Sigmoid colon (tissue), 7 donors: ENCODE measurements around the gene TSSK2. TPM values are rescaled to one million over a fixed set of nuclear protein-coding genes. Genes with fewer than 3 reads are reported as not detected.
A peak's percentile ranks its signal among the peaks of the same experiment; 100 is the strongest.

ENCODE experiments used
- DNase-seq: peaks from one replicate; pipeline ENCODE4 v3.0.0-alpha.2; 2019
- H3K27ac ChIP-seq, 4 donors: fragments of 200-600 bp; sonication (generic); one replicate each; pipeline ENCODE4 v1.5.1; 2016 to 2019; ENCODE audit warnings: mild to moderate bottlenecking in 1 of 4
- H3K27me3 ChIP-seq, 3 donors: fragments of 200-600 bp; sonication (generic); one replicate each; pipeline ENCODE4 v1.5.1; 2019; ENCODE audit warnings: mild to moderate bottlenecking in 1 of 3
- H3K36me3 ChIP-seq, 4 donors: fragments of 200-600 bp; sonication (generic); one replicate each; pipeline ENCODE4 v1.5.1; 2016 to 2019
- H3K4me1 ChIP-seq, 4 donors: fragments of 200-600 bp; sonication (generic); one replicate each; pipeline ENCODE4 v1.5.1; 2017 to 2019
- H3K4me3 ChIP-seq, 4 donors: fragments of 200-600 bp; sonication (generic); one replicate each; pipeline ENCODE4 v1.5.1; 2017 to 2019; ENCODE audit warnings: mild to moderate bottlenecking in 2 of 4, moderate library complexity in 1 of 4
- H3K9me3 ChIP-seq, 4 donors: fragments of 200-600 bp in 3 of 4; sonication (generic) in 3 of 4; one replicate each; pipeline versions ENCODE4 v1.5.1 to v1.6.1; 2013 to 2019
- CTCF ChIP-seq, 4 experiments: fragments of 450-650 bp in 3 of 4; fragments of 200-600 bp in 1 of 4; IDR thresholded peaks; one replicate each; pipeline ENCODE4 v1.5.1; 2016 to 2019; ENCODE audit warnings: antibody characterized with exemption in 4 of 4, mild to moderate bottlenecking in 3 of 4, moderate library complexity in 2 of 4
- EP300 ChIP-seq, 4 donors: sonication (generic); formaldehyde crosslinking; IDR thresholded peaks; one replicate each; pipeline ENCODE4 v1.6.1; 2017; ENCODE audit warnings: antibody characterized with exemption in 4 of 4
- POLR2A ChIP-seq, 2 donors: fragments of 450-650 bp; IDR thresholded peaks; one replicate each; pipeline ENCODE4 v1.6.1; 2016; ENCODE audit warnings: antibody characterized with exemption in 2 of 2, mild to moderate bottlenecking in 2 of 2, moderate library complexity in 2 of 2
- POLR2AphosphoS5 ChIP-seq, 4 donors: sonication (generic); formaldehyde crosslinking; IDR thresholded peaks; one replicate each; pipeline ENCODE4 v1.6.1; 2017; ENCODE audit warnings: antibody characterized with exemption in 4 of 4
- WGBS, 2 donors: extraction: QIAGEN DNeasy Blood & Tissue Kit; methylation state at CpG; one replicate each; pipeline ENCODE4 v1.1.7; 2013; 5-methylcytosine and 5-hydroxymethylcytosine counted together
- intact Hi-C: fragments of 100-400 bp; cut with DNase I; formaldehyde crosslinking; loops from one replicate; pipeline ENCODE4 v1.15.1; 2023
- polyA plus RNA-seq, 3 donors: library from polyadenylated mRNA; stranded (reverse); fragments of 200-250 nt; gene quantifications; one replicate each; pipeline ENCODE4 v1.2.3, GENCODE V29; 2013
- total RNA-seq, 4 donors: library from RNA; depleted of rRNA; stranded (reverse); fragments of >200 nt; gene quantifications; one replicate each; pipeline ENCODE4 v1.1.0, GENCODE V29; 2016
- donor health status: healthy with polysubstance abuse.
- donor health status: Bipolar disorder and iron deficiency.
- donor health status: healthy.

The TSSK2 gene
- total and polyA plus RNA-seq, 7 donors, result 0.12 TPM; not detected in 6

- Histone ChIP-seq H3K4me1 (peaks cover 0 to 9% (median 0%) of the 10 kb centered on the region in 4 donors), H3K27me3 (no peaks in the 10 kb centered on the region), H3K9me3 (no peaks in the 10 kb centered on the region), H3K27ac (no peak overlapping the region), H3K36me3 (no peaks in the 10 kb centered on the region), H3K4me3 (no peak overlapping the region)
- TF ChIP-seq CTCF (IDR thresholded peaks at IDR 0.05) (no peak), POLR2A (IDR thresholded peaks at IDR 0.05) (no peak), EP300 (IDR thresholded peaks at IDR 0.05) (no peak), POLR2AphosphoS5 (IDR thresholded peaks at IDR 0.05) (no peak)
- WGBS, 2 donors, result 94 to 95% methylated on average over 1 of the region's 1 CpG
- DNase-seq, result peak; percentile 2
- intact Hi-C loops, result no loop called here
These were observed 34.6 kb upstream of the TSSK2 start for GRCh38 chr22:19096555-19096954.

GRCh38 chr22:19097518-19097917 lies 33.6 kb upstream of the TSSK2 start:
- peak; percentile 26 for DNase-seq
- Histone ChIP-seq H3K4me3 (no peak overlapping the region), H3K36me3 (no peaks in the 10 kb centered on the region), H3K4me1 (peaks cover 0 to 9% (median 0%) of the 10 kb centered on the region in 4 donors), H3K27ac (no peak overlapping the region), H3K27me3 (no peaks in the 10 kb centered on the region), H3K9me3 (no peaks in the 10 kb centered on the region)
- 88% methylated on average over 3 of the region's 3 CpGs for WGBS, 2 donors
- TF ChIP-seq CTCF (IDR thresholded peaks at IDR 0.05) (no peak), POLR2AphosphoS5 (IDR thresholded peaks at IDR 0.05) (no peak), EP300 (IDR thresholded peaks at IDR 0.05) (no peak), POLR2A (IDR thresholded peaks at IDR 0.05) (no peak)
- intact Hi-C loops, result no loop called here

DNA sequence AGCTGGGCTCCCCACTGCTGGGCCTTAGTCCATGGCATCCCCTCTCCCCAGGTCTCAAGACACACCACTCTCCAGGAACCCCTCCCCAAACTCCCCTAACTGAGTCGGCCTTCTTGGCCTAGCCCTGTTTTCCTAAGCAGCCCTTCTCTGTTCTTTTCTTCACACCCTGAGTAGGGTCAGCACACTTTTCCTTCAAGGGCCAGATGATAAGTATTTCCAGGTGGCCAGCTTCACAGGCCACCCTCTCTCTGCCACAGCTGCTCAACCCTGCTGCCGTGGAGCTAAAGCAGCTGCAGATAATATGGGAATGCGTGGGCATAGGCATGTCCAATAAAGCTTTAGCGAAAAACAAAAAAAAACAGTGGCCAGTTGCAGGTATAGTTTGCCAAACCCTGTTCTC lies 33.0 kb upstream of the TSSK2 start:
- Histone ChIP-seq H3K36me3 (no peaks in the 10 kb centered on the region), H3K27me3 (no peaks in the 10 kb centered on the region), H3K9me3 (no peaks in the 10 kb centered on the region), H3K27ac (no peak overlapping the region), H3K4me3 (no peak overlapping the region), H3K4me1 (peaks cover 0 to 9% (median 0%) of the 10 kb centered on the region in 4 donors)
- intact Hi-C loops, result no loop called here
- TF ChIP-seq EP300 (IDR thresholded peaks at IDR 0.05), result no peak
- no peak for TF ChIP-seq POLR2A (IDR thresholded peaks at IDR 0.05)
- no peak for TF ChIP-seq CTCF (IDR thresholded peaks at IDR 0.05)
- no peak for TF ChIP-seq POLR2AphosphoS5 (IDR thresholded peaks at IDR 0.05)
- DNase-seq, result peak; percentile 22
- WGBS, 2 donors, result 85 to 87% methylated on average over 4 of the region's 4 CpGs

- DNase-seq, result peak; percentile 59
- H3K36me3 ChIP-seq, result no peaks in the 10 kb centered on the region
- 75% methylated on average over 5 of the region's 5 CpGs for WGBS, 2 donors
- peaks cover 0 to 49% (median 45%) of the 10 kb centered on the region in 4 donors for H3K4me1 ChIP-seq
- intact Hi-C loops, result no loop called here
- peak overlapping the region in 1 of 4 donors; percentile 27 for H3K27ac ChIP-seq
- H3K9me3 ChIP-seq, result no peaks in the 10 kb centered on the region
- TF ChIP-seq CTCF (IDR thresholded peaks at IDR 0.05) (no peak), EP300 (IDR thresholded peaks at IDR 0.05) (no peak), POLR2AphosphoS5 (IDR thresholded peaks at IDR 0.05) (no peak), POLR2A (IDR thresholded peaks at IDR 0.05) (no peak)
- H3K4me3 ChIP-seq, result no peak overlapping the region
- H3K27me3 ChIP-seq, result no peaks in the 10 kb centered on the region
These were observed 27.0 kb upstream of the TSSK2 start for GRCh38 chr22:19103880-19104821.
